CD14-positive monocyte (primary cell): ENCODE measurements around the gene ZDHHC17. TPM values are rescaled to one million over a fixed set of nuclear protein-coding genes. Genes with fewer than 3 reads are reported as not detected.
A peak's percentile ranks its signal among the peaks of the same experiment; 100 is the strongest.

Experiments used
- DNase-seq, 3 donors: peaks; one replicate each; pipeline ENCODE4 v3.0.0-alpha.2; 2011 to 2022
- H2AFZ ChIP-seq: 2 replicates; pipeline ENCODE4 v1.6.0; 2012; ENCODE audit warnings: mild to moderate bottlenecking, low read depth, low read length, inconsistent platforms; ENCODE audit not compliant: insufficient read depth, poor library complexity, severe bottlenecking
- H3K27ac ChIP-seq, 2 donors: 1 replicate in 1 of 2; 2 replicates in 1 of 2; pipeline ENCODE4 v1.5.1; 2012 to 2013; ENCODE audit warnings: low read length in 2 of 2, control low read depth in 1 of 2, inconsistent platforms in 1 of 2, low read depth in 1 of 2, mild to moderate bottlenecking in 1 of 2
- H3K27me3 ChIP-seq, 2 donors: one replicate each; pipeline versions ENCODE4 v1.6.0 to v1.6.1; 2011 to 2013; ENCODE audit warnings: low read length in 2 of 2; ENCODE audit not compliant: control insufficient read depth in 2 of 2, insufficient read depth in 2 of 2
- H3K36me3 ChIP-seq, 2 donors: replicated peaks in 1 of 2; 1 replicate in 1 of 2; 2 replicates in 1 of 2; pipeline versions ENCODE4 v1.5.1 to v1.6.1; 2012 to 2013; ENCODE audit warnings: low read length in 2 of 2, control low read depth in 1 of 2, inconsistent platforms in 1 of 2, mild to moderate bottlenecking in 1 of 2; ENCODE audit not compliant: insufficient read depth in 2 of 2, control insufficient read depth in 1 of 2
- H3K4me1 ChIP-seq, 2 donors: 1 replicate in 1 of 2; 2 replicates in 1 of 2; pipeline versions ENCODE4 v1.5.1 to v1.6.1; 2012 to 2013; ENCODE audit warnings: low read length in 2 of 2, control low read depth in 1 of 2, inconsistent platforms in 1 of 2, mild to moderate bottlenecking in 1 of 2, moderate library complexity in 1 of 2; ENCODE audit not compliant: insufficient read depth in 2 of 2, control insufficient read depth in 1 of 2
- H3K4me2 ChIP-seq: replicated peaks from 2 replicates; pipeline ENCODE3; 2012; ENCODE audit warnings: low read length, moderate library complexity, mild to moderate bottlenecking; ENCODE audit not compliant: poor library complexity, severe bottlenecking; ENCODE audit errors: extremely low read depth
- H3K4me3 ChIP-seq, 3 experiments: fragments of 200-600 bp in 1 of 3; sonication (generic) in 1 of 3; replicated peaks in 1 of 3; 1 replicate in 2 of 3; 2 replicates in 1 of 3; pipeline ENCODE4 v1.5.1; 2011 to 2013; ENCODE audit warnings: low read length in 3 of 3, mild to moderate bottlenecking in 3 of 3, control low read depth in 2 of 3, low read depth in 2 of 3, inconsistent platforms in 1 of 3, moderate library complexity in 1 of 3
- H3K79me2 ChIP-seq: 2 replicates; pipeline ENCODE4 v1.6.0; 2012; ENCODE audit warnings: mild to moderate bottlenecking, control low read depth, inconsistent platforms, low read length, moderate library complexity; ENCODE audit not compliant: insufficient read depth
- H3K9ac ChIP-seq: 2 replicates; pipeline ENCODE4 v1.6.0; 2017; ENCODE audit warnings: low read length, mild to moderate bottlenecking; ENCODE audit not compliant: insufficient read depth, poor library complexity, severe bottlenecking
- H3K9me3 ChIP-seq, 2 donors: replicated peaks in 1 of 2; 1 replicate in 1 of 2; 2 replicates in 1 of 2; pipeline versions ENCODE4 v1.5.1 to v1.6.1; 2012 to 2013; ENCODE audit warnings: low read length in 2 of 2, control low read depth in 1 of 2; ENCODE audit not compliant: control insufficient read depth in 1 of 2, insufficient read depth in 1 of 2
- H4K20me1 ChIP-seq: 2 replicates; pipeline ENCODE4 v1.6.0; 2012; ENCODE audit warnings: mild to moderate bottlenecking, low read length, control low read depth, moderate library complexity; ENCODE audit not compliant: insufficient read depth
- H3K27ac Mint-ChIP-seq, 7 donors: one replicate each; pipeline ENCODE4 v1.8.0; 2020; ENCODE audit warnings: mild to moderate bottlenecking in 7 of 7, mixed read lengths in 7 of 7, moderate library complexity in 6 of 7, inconsistent platforms in 2 of 7
- H3K27me3 Mint-ChIP-seq, 3 donors: one replicate each; pipeline ENCODE4 v1.8.0; 2021 to 2022; ENCODE audit warnings: low read depth in 3 of 3, mild to moderate bottlenecking in 3 of 3, mixed read lengths in 3 of 3, moderate library complexity in 3 of 3, inconsistent platforms in 1 of 3
- H3K36me3 Mint-ChIP-seq, 2 donors: one replicate each; pipeline ENCODE4 v1.8.0; 2020; ENCODE audit warnings: mixed read lengths in 2 of 2, inconsistent platforms in 1 of 2, mild to moderate bottlenecking in 1 of 2
- H3K4me1 Mint-ChIP-seq: one replicate; pipeline ENCODE4 v1.8.0; 2020; ENCODE audit warnings: mild to moderate bottlenecking, mixed read lengths
- H3K4me3 Mint-ChIP-seq, 2 donors: one replicate each; pipeline ENCODE4 v1.8.0; 2020; ENCODE audit warnings: mild to moderate bottlenecking in 2 of 2, mixed read lengths in 2 of 2, moderate library complexity in 1 of 2
- H3K9me3 Mint-ChIP-seq, 7 donors: one replicate each; pipeline ENCODE4 v1.8.0; 2020 to 2022; ENCODE audit warnings: mixed read lengths in 7 of 7, mild to moderate bottlenecking in 6 of 7, moderate library complexity in 6 of 7, inconsistent platforms in 2 of 7
- WGBS: methylation state at CpG from one replicate; pipeline ENCODE4 v1.1.5; 2013; ENCODE audit warnings: missing lambda C conversion rate; ENCODE audit not compliant: insufficient coverage; 5-methylcytosine and 5-hydroxymethylcytosine counted together
- intact Hi-C, 2 donors: fragments of 100-400 bp; cut with micrococcal nuclease; formaldehyde crosslinking; loops; one replicate each; pipeline versions ENCODE4 v1.15.0 to v1.15.1; 2023
- polyA plus RNA-seq, 3 donors: library from polyadenylated mRNA; depleted of rRNA in 1 of 3; unstranded in 2 of 3; stranded (reverse) in 1 of 3; fragments of 300-500 nt in 2 of 3; fragments of >200 nt in 1 of 3; fragmentation: Illumina TruSeq in 2 of 3; gene quantifications; 1 replicate in 2 of 3; 2 replicates in 1 of 3; pipeline ENCODE4 v1.2.3, GENCODE V29; 2012 to 2021
- TF ChIP-seq, protein P1 (sequence below): fragments of 200-600 bp; IDR thresholded peaks from one replicate; pipeline ENCODE4 v1.8.0; 2022; ENCODE audit warnings: antibody characterized with exemption, mild to moderate bottlenecking

The ZDHHC17 gene
- polyA plus RNA-seq, 3 donors = 4.6 to 31.4 (median 9.3) TPM

DNA sequence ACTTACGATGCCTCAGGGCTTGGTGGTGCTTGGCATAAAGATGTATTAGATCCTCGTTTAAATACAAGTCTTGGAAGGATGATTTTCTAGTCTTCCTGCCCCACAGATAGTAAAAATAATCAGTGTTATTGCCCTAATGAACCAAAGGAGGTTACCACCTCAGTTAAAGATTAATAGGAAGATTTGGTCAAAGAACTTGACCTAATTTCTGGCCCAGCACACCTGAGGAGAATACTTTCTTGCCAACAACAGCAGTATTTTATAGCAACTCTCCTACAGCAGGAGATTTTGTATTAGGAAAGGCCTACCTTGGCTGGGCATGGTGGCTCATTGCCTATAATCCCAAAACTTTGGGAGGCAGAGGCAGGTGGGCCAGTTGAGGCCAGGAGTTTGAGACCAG lies 83.3 kb downstream of the ZDHHC17 start:
- Histone ChIP-seq H3K79me2 (no peaks in the 10 kb centered on the region), H4K20me1 (no peaks in the 10 kb centered on the region), H3K4me3 (no peak overlapping the region), H2AFZ (no peak overlapping the region), H3K27me3 (no peaks in the 10 kb centered on the region), H3K4me1 (no peaks in the 10 kb centered on the region), H3K36me3 (peaks cover 61 to 88% of the 10 kb centered on the region in 2 donors), H3K27ac (no peak overlapping the region), H3K9ac (no peak overlapping the region), H3K9me3 (no peaks in the 10 kb centered on the region), H3K4me2 (no peak overlapping the region)
- peaks cover 51 to 69% of the 10 kb centered on the region in 2 donors for H3K36me3 Mint-ChIP-seq
- H3K9me3 Mint-ChIP-seq = no peaks in the 10 kb centered on the region
- no peaks in the 10 kb centered on the region for H3K4me1 Mint-ChIP-seq
- DNase-seq = no peak
- no peak overlapping the region for H3K4me3 Mint-ChIP-seq
- no peak overlapping the region for H3K27ac Mint-ChIP-seq
- WGBS = no CpG with 5 or more reads among the region's 2 CpGs
- TF ChIP-seq, protein P1, sequence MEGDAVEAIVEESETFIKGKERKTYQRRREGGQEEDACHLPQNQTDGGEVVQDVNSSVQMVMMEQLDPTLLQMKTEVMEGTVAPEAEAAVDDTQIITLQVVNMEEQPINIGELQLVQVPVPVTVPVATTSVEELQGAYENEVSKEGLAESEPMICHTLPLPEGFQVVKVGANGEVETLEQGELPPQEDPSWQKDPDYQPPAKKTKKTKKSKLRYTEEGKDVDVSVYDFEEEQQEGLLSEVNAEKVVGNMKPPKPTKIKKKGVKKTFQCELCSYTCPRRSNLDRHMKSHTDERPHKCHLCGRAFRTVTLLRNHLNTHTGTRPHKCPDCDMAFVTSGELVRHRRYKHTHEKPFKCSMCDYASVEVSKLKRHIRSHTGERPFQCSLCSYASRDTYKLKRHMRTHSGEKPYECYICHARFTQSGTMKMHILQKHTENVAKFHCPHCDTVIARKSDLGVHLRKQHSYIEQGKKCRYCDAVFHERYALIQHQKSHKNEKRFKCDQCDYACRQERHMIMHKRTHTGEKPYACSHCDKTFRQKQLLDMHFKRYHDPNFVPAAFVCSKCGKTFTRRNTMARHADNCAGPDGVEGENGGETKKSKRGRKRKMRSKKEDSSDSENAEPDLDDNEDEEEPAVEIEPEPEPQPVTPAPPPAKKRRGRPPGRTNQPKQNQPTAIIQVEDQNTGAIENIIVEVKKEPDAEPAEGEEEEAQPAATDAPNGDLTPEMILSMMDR = no peak
- H3K27me3 Mint-ChIP-seq = no peaks in the 10 kb centered on the region
- intact Hi-C loops = no loop called here

DNA sequence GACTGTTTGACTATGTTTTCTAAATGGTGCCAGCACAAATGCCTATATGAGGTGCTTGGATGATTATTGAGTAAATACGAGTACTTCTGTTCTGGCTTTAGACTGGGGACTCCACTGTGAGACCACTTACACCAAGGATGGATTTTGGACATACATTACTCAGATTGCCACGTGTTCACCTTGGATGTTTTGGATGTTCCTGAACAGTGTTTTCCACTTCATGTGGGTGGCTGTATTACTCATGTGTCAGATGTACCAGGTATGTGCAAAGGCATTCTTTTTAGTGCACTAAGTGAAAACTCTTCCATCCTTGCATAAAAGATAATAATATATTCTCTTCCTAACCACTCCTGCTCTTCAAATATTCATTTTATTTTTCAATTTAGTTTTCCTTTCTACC lies 84.2 kb downstream of the ZDHHC17 start:
- Histone ChIP-seq H3K36me3 (peaks cover 58 to 85% of the 10 kb centered on the region in 2 donors), H3K27me3 (no peaks in the 10 kb centered on the region), H4K20me1 (no peaks in the 10 kb centered on the region), H3K27ac (no peak overlapping the region), H3K9ac (no peak overlapping the region), H3K4me1 (no peaks in the 10 kb centered on the region), H3K9me3 (no peaks in the 10 kb centered on the region), H2AFZ (no peak overlapping the region), H3K79me2 (no peaks in the 10 kb centered on the region), H3K4me3 (no peak overlapping the region), H3K4me2 (no peak overlapping the region)
- no peaks in the 10 kb centered on the region for H3K4me1 Mint-ChIP-seq
- TF ChIP-seq, protein P1 = no peak
- no peak overlapping the region for H3K4me3 Mint-ChIP-seq
- H3K27ac Mint-ChIP-seq = peak overlapping the region in 1 of 7 donors; percentile 58
- peaks cover 47 to 72% of the 10 kb centered on the region in 2 donors for H3K36me3 Mint-ChIP-seq
- DNase-seq = no peak
- no peaks in the 10 kb centered on the region for H3K9me3 Mint-ChIP-seq
- 100% methylated on average over 1 of the region's 2 CpGs for WGBS
- H3K27me3 Mint-ChIP-seq = no peaks in the 10 kb centered on the region
- intact Hi-C loops = no loop called here
